ENCODE results near the gene CCDC121.
"Not testable (repeated sequence)": the region's sequence is repeated elsewhere in the genome, so short reads cannot be mapped to it uniquely, and the experiment has no call there.

CCDC121 gene

DNA sequence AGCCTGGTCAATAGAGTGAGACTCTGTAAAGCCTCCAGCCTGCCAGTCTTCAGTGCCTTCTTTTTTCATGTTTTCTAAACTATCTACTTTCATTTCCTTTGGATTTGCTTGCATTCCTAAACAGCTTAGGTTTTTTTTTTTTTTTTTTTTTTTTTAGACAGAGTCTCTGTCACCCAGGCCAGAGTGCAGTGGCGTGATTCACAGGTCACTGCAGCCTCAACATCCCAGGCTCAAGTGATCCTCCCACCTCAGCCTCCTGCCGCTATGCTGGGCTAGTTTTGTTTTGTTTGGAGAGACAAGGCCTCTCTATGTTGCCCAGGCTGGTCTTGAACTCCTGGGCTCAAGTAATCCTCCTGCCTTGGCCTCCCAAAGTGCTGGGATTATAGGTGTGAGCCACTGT, 1.4 kb upstream of the CCDC121 start:
- not testable (repeated sequence) for H3K9ac ChIP-seq (ENCODE audit: low read depth, low read length)

DNA sequence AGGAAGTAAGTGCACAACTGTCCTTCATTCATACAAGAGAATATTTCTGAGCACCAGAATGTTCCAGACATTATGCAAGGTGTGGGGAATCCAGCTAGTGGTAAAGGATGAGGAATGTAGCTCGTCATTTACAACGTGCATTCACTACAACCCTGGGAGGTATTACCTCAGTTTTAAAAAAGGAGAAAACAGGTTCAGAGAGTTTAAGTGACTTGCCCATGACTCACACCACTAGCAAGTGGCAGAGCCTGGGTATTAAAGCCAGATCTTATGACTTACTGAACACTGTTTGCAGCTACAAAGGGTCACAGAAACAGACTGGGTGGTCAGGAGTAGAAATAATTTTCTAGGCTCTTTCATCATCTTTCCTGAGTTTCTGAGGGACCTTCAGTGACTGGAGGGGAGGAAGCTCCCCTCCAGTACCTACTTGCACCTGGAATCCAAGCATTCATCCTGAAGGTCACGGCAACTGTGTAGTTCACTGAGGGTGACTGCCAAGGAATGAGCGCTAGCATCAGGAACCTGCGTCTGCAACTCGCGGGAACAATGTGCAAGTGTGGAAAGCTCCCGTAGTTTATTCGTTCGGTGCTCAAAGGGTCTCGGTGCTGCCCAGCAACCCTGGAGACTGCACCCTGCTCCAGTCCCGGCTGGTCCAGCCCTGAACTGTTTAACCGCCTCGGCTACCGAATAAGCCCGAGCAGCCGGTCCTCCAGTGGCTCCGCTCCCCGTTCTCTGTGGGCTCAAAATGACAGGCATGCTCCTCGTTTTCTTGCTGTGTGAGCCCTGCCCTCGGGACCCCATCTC, 647 bp downstream of the CCDC121 start:
- Histone ChIP-seq H3K9me3 (replicated peaks; ENCODE audit: low read length) (no peaks in the 10 kb centered on the region), H3K4me3 (ENCODE audit: low read length) (peak overlapping the region; percentile 87), H3K9ac (ENCODE audit: low read depth, low read length) (peak overlapping the region; percentile 96), H3K4me2 (ENCODE audit: low read length) (peak overlapping the region; percentile 87), H3K4me1 (ENCODE audit: control insufficient read depth, insufficient read depth, low read length) (peaks cover 33% of the 10 kb centered on the region), H3K36me3 (ENCODE audit: insufficient read depth, low read length) (peaks cover 40% of the 10 kb centered on the region), H3K27me3 (ENCODE audit: control insufficient read depth, insufficient read depth, low read length) (no peaks in the 10 kb centered on the region)

More for the DNA sequence above, 1.4 kb upstream of the CCDC121 start:
- Histone ChIP-seq H3K36me3 (ENCODE audit: insufficient read depth, low read length) (peaks cover 33% of the 10 kb centered on the region), H3K4me1 (ENCODE audit: control insufficient read depth, insufficient read depth, low read length) (peaks cover 27% of the 10 kb centered on the region)
- not testable (repeated sequence) for H3K27me3 ChIP-seq (ENCODE audit: control insufficient read depth, insufficient read depth, low read length); H3K4me3 ChIP-seq (ENCODE audit: low read length); H3K4me2 ChIP-seq (ENCODE audit: low read length); H3K9me3 ChIP-seq (replicated peaks; ENCODE audit: low read length)

DNA sequence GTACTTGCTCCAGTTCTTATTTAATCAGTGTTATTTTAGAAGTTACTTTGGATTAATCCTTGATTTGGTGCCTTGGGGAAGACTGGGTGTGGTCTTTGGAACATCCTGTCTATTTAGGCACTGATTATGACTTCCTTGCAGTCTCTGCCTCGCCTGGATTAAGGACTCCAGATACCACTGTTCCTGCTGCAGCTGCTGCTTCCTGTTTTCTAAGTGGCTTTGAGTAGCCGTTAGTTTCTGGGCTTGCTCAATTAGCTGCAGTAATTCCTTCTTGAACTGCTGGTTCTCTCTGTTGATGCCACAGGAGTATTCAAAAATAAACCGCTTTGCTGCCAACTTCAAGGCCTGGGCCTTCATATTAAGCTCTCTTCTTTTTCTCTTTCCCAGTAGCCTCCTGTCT, 1.9 kb downstream of the CCDC121 start:
- Histone ChIP-seq H3K4me1 (ENCODE audit: control insufficient read depth, insufficient read depth, low read length) (peaks cover 45% of the 10 kb centered on the region), H3K9ac (ENCODE audit: low read depth, low read length) (peak overlapping the region; percentile 69), H3K36me3 (ENCODE audit: insufficient read depth, low read length) (peaks cover 36% of the 10 kb centered on the region)
- H3K9me3 ChIP-seq (replicated peaks; ENCODE audit: low read length); H3K4me3 ChIP-seq (ENCODE audit: low read length); H3K4me2 ChIP-seq (ENCODE audit: low read length); H3K27me3 ChIP-seq (ENCODE audit: control insufficient read depth, insufficient read depth, low read length): not testable (repeated sequence)

DNA sequence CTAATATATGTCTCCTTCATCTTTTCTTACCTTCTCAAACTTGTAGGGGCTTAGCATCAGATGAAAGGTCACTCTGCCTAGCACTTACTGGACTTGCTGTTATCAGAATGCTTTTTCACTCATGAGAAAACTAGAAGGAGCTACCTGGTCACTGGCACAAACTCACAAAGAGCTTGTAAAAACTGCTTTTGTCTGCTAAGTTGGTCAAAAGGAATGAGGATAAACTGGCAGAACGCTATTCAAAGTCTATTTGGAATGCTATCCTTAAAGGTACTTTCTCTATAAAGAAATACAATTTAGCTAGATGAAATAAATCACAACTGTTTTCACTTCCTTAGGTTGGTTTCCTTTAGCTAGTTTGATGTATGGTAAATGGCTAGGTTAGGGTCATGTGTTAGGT, 2.5 kb downstream of the CCDC121 start:
- H3K4me2 ChIP-seq (ENCODE audit: low read length); H3K4me3 ChIP-seq (ENCODE audit: low read length); H3K9me3 ChIP-seq (replicated peaks; ENCODE audit: low read length); H3K27me3 ChIP-seq (ENCODE audit: control insufficient read depth, insufficient read depth, low read length): not testable (repeated sequence)
- Histone ChIP-seq H3K36me3 (ENCODE audit: insufficient read depth, low read length) (peaks cover 34% of the 10 kb centered on the region), H3K9ac (ENCODE audit: low read depth, low read length) (peak overlapping the region; percentile 5), H3K4me1 (ENCODE audit: control insufficient read depth, insufficient read depth, low read length) (peaks cover 49% of the 10 kb centered on the region)

DNA sequence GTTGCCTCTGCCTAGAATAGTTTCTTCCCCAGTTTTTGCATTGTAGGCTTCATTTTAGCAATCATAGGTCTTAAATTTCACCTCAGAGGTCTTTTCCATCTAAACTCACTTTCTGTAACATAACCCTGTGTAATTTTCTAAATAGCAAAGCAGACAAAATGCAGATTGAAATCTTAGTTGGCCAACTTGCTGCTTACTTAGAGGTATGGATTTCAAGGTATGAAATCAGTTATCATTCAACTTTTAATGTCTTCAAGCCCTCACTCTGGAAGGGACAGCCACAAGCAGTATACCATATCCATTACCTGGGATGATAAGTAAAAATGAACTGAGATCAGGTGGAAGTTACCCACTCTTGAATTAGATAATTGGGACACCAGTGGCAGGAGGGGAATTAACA, 3.9 kb downstream of the CCDC121 start:
- peaks cover 49% of the 10 kb centered on the region for H3K4me1 ChIP-seq (ENCODE audit: control insufficient read depth, insufficient read depth, low read length)
- no peak overlapping the region for H3K4me3 ChIP-seq (ENCODE audit: low read length)
- H3K9me3 ChIP-seq (replicated peaks; ENCODE audit: low read length), result no peaks in the 10 kb centered on the region
- H3K27me3 ChIP-seq (ENCODE audit: control insufficient read depth, insufficient read depth, low read length), result no peaks in the 10 kb centered on the region
- no peak overlapping the region for H3K4me2 ChIP-seq (ENCODE audit: low read length)
- no peak overlapping the region for H3K9ac ChIP-seq (ENCODE audit: low read depth, low read length)
- peaks cover 44% of the 10 kb centered on the region for H3K36me3 ChIP-seq (ENCODE audit: insufficient read depth, low read length)

DNA sequence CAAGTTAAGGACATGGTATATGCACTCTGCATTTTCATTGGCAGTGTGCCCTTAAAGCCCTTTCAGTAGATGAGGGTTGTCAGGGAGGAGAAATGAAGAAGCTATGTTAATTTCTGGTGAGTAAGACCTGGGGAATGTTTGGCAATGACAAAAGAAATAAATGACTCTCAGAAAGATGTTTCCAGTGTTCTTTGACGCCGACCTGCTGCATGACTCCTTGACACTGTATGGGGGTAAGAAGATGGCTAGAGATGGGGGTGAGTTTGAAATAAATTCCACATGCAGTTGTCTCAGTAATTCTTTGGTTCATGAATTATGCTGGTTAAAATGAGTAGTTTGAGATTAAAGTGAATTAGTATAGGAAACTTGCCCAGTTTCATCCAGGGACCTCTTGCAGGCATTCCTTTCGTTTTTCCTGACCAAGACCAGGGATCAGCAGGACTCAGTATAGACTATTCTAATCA, 5.9 kb downstream of the CCDC121 start:
- Histone ChIP-seq H3K9ac (ENCODE audit: low read depth, low read length) (no peak overlapping the region), H3K27me3 (ENCODE audit: control insufficient read depth, insufficient read depth, low read length) (no peaks in the 10 kb centered on the region), H3K4me2 (ENCODE audit: low read length) (peak overlapping the region; percentile 8), H3K9me3 (replicated peaks; ENCODE audit: low read length) (no peaks in the 10 kb centered on the region), H3K4me1 (ENCODE audit: control insufficient read depth, insufficient read depth, low read length) (peaks cover 40% of the 10 kb centered on the region), H3K4me3 (ENCODE audit: low read length) (no peak overlapping the region), H3K36me3 (ENCODE audit: insufficient read depth, low read length) (peaks cover 54% of the 10 kb centered on the region)

DNA sequence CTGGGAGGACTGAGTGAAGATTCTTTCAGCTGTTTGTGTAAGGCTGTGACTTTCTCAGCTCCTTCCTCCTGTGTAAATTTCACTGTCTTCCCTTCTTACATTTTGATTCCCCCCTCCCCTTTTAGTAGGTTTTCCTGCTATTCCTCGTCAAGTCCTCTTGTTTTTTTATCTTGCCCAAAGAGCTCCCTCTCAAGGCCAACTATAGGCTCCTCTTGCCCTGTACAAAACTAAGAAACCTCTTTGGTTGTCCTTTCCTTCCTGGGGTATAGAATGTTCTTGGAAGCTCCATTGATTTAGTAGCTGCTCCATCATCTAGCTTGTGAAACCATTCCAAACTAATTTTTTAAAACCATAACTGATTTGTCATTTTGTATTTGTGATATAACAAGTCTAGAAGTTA, 7.3 kb downstream of the CCDC121 start:
- H3K4me2 ChIP-seq (ENCODE audit: low read length), result no peak overlapping the region
- H3K4me3 ChIP-seq (ENCODE audit: low read length), result no peak overlapping the region
- H3K27me3 ChIP-seq (ENCODE audit: control insufficient read depth, insufficient read depth, low read length), result no peaks in the 10 kb centered on the region
- H3K4me1 ChIP-seq (ENCODE audit: control insufficient read depth, insufficient read depth, low read length), result peaks cover 26% of the 10 kb centered on the region
- H3K9ac ChIP-seq (ENCODE audit: low read depth, low read length), result no peak overlapping the region
- H3K36me3 ChIP-seq (ENCODE audit: insufficient read depth, low read length), result peaks cover 62% of the 10 kb centered on the region
- H3K9me3 ChIP-seq (replicated peaks; ENCODE audit: low read length), result no peaks in the 10 kb centered on the region

DNA sequence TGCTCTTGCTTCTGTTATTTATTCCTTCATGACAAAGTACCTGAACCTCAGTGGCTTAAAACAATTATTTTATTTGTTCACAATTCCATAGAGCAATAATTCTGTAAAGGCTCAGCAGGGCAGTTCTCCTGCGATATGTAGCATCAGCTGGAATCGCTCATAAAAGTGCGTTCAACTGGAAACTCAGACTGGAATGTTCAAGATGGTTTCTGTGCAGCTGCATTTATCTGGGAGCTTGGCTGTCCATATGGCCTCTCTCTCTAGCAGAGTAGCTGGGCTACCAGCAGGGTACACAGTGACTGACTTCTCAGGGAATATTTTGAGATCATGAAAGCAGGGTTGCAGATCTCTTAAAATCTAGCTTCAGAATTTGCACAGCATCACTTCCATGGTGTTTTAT, 13.5 kb downstream of the CCDC121 start:
- Histone ChIP-seq H3K4me1 (ENCODE audit: control insufficient read depth, insufficient read depth, low read length) (no peaks in the 10 kb centered on the region), H3K4me2 (ENCODE audit: low read length) (no peak overlapping the region), H3K9ac (ENCODE audit: low read depth, low read length) (no peak overlapping the region), H3K36me3 (ENCODE audit: insufficient read depth, low read length) (peaks cover 40% of the 10 kb centered on the region), H3K9me3 (replicated peaks; ENCODE audit: low read length) (no peaks in the 10 kb centered on the region), H3K4me3 (ENCODE audit: low read length) (no peak overlapping the region), H3K27me3 (ENCODE audit: control insufficient read depth, insufficient read depth, low read length) (no peaks in the 10 kb centered on the region)

DNA sequence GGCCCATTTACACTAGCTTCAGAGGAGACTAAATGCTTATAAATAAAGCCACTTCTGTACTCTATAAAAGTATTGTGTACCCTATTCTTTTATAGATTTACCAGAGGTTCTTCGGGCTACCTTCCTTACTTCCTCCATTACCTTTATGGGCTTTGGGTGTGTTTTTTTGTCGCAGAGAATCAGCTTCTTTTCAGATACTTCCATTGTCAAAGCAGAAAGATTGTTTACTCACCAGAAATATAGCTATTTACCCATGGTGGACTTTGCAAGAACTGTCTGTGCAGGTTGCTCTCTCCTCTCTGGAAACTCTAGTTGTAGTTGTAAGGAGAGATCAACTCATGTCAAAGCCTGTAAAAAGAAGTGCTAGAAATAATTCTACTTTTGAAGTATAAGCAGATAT, 14.8 kb downstream of the CCDC121 start:
- Histone ChIP-seq H3K9me3 (replicated peaks; ENCODE audit: low read length) (no peaks in the 10 kb centered on the region), H3K4me3 (ENCODE audit: low read length) (no peak overlapping the region), H3K36me3 (ENCODE audit: insufficient read depth, low read length) (peaks cover 44% of the 10 kb centered on the region), H3K27me3 (ENCODE audit: control insufficient read depth, insufficient read depth, low read length) (no peaks in the 10 kb centered on the region), H3K4me2 (ENCODE audit: low read length) (no peak overlapping the region), H3K9ac (ENCODE audit: low read depth, low read length) (no peak overlapping the region), H3K4me1 (ENCODE audit: control insufficient read depth, insufficient read depth, low read length) (no peaks in the 10 kb centered on the region)

DNA sequence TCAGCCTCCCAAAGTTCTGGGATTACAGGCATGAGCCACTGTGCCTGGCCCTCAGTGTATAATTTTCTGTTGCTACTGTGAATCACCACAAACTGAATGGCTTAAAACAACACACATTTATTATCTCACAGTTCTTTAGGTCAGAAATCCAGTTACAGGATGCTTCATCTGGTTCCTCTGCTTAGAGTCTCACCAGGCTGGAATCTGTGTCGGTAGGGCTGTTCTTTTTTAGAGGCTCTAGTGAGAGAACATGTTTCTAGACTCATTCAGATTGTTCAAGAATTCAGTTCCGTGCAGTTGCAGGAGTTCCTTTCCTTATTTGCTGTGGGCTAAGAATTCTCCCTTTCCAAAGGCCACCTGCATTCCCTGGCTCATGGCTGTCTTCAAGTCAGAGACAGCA, 22.2 kb downstream of the CCDC121 start:
- H3K4me2 ChIP-seq (ENCODE audit: low read length), result peak overlapping the region; percentile 57
- H3K4me3 ChIP-seq (ENCODE audit: low read length), result no peak overlapping the region
- no peaks in the 10 kb centered on the region for H3K9me3 ChIP-seq (replicated peaks; ENCODE audit: low read length)
- no peaks in the 10 kb centered on the region for H3K27me3 ChIP-seq (ENCODE audit: control insufficient read depth, insufficient read depth, low read length)
- peaks cover 47% of the 10 kb centered on the region for H3K36me3 ChIP-seq (ENCODE audit: insufficient read depth, low read length)
- H3K9ac ChIP-seq (ENCODE audit: low read depth, low read length), result peak overlapping the region; percentile 39
- peaks cover 6% of the 10 kb centered on the region for H3K4me1 ChIP-seq (ENCODE audit: control insufficient read depth, insufficient read depth, low read length)

DNA sequence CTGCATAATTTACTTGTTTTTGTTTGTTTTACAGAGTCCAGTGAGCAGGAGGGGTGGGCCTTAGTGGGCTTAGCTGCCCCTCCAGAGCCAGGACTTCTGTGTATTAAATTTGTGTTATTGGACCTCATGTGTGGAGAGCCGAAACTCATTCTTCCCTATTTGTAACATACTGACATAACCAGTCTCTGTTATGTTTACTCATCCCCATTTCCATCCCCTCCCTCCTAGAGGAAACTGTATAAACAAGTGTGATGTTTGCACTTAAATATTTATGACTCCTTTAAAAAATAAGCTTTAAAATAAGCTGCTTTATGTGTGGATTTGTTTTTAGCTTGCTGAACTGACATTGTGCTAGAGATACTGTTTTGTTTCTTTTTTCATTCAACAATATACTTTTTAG, 32.2 kb downstream of the CCDC121 start:
- no peak overlapping the region for H3K9ac ChIP-seq (ENCODE audit: low read depth, low read length)
- H3K36me3 ChIP-seq (ENCODE audit: insufficient read depth, low read length), result peaks cover 27% of the 10 kb centered on the region
- H3K4me2 ChIP-seq (ENCODE audit: low read length), result no peak overlapping the region
- H3K27me3 ChIP-seq (ENCODE audit: control insufficient read depth, insufficient read depth, low read length), result no peaks in the 10 kb centered on the region
- peaks cover 15% of the 10 kb centered on the region for H3K4me1 ChIP-seq (ENCODE audit: control insufficient read depth, insufficient read depth, low read length)
- no peaks in the 10 kb centered on the region for H3K9me3 ChIP-seq (replicated peaks; ENCODE audit: low read length)
- no peak overlapping the region for H3K4me3 ChIP-seq (ENCODE audit: low read length)

DNA sequence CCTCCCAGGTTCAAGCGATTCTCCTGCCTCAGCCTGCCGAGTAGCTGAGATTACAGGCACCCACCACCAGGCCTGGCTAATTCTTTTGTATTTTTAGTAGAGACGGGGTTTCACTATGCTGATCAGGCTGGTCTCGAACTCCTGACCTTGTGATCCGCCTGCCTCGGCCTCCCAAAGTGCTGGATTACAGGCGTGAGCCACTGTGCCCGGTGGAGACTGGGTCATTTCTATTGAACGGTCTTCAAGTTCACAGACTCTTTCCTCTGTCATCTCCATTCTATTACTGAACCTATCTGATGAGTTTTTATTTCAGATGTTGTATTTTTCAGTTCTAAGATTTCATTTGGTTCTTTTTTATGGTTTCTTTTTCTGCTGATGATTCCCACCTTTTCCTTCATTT, 33.4 kb downstream of the CCDC121 start:
- H3K9me3 ChIP-seq (replicated peaks; ENCODE audit: low read length); H3K9ac ChIP-seq (ENCODE audit: low read depth, low read length); H3K4me2 ChIP-seq (ENCODE audit: low read length); H3K27me3 ChIP-seq (ENCODE audit: control insufficient read depth, insufficient read depth, low read length); H3K4me3 ChIP-seq (ENCODE audit: low read length): not testable (repeated sequence)
- Histone ChIP-seq H3K4me1 (ENCODE audit: control insufficient read depth, insufficient read depth, low read length) (peaks cover 15% of the 10 kb centered on the region), H3K36me3 (ENCODE audit: insufficient read depth, low read length) (peaks cover 17% of the 10 kb centered on the region)
